GM21423 (cell line): ENCODE results near the gene LGALS3.
"Not testable (repeated sequence)": the region's sequence is repeated elsewhere in the genome, so short reads cannot be mapped to it uniquely, and the experiment has no call there.

Source experiments
- ATAC-seq: cut with Tn5 transposase; IDR thresholded peaks from one replicate; pipeline ENCODE4 v1.9.1; 2021; ENCODE audit warnings: mild to moderate bottlenecking, moderate library complexity; ENCODE audit not compliant: unreplicated experiment

LGALS3 gene

GRCh38 chr14:55129086-55129427 lies at the start of gene LGALS3:
Gene LGALS3, plus strand, starts transcription at chr14:55129252. Its CDS starts 8,122 bp downstream, at chr14:55137374.
- peak; percentile 71 for ATAC-seq

DNA sequence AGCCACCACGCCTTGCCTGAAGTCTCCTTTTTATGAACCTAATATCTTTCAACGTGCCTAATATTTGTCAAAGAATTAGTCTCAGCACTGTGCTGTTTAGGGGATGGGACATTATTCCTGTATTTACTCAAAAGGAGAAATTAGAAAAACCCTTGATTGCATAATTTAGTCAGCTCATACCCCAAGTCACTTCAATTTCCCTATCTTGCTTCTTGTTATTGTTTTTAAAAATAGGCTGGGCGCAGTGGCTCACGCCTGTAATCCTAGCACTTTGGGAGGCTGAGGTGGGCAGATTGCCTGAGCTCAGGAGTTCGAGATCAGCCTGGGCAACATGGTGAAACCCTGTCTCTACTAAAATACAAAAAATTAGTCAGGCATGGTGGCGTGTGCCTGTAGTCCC lies 49.1 kb upstream of the LGALS3 start:
- not testable (repeated sequence) for ATAC-seq

- ATAC-seq = no peak
These were observed 44.5 kb upstream of the LGALS3 start for GRCh38 chr14:55084401-55085059.

- ATAC-seq = no peak
These were observed 43.9 kb upstream of the LGALS3 start for GRCh38 chr14:55085060-55085660.

- no peak for ATAC-seq
These were observed 42.1 kb upstream of the LGALS3 start for GRCh38 chr14:55086938-55087337.

GRCh38 chr14:55088356-55088755 lies 40.7 kb upstream of the LGALS3 start:
- ATAC-seq = no peak

DNA sequence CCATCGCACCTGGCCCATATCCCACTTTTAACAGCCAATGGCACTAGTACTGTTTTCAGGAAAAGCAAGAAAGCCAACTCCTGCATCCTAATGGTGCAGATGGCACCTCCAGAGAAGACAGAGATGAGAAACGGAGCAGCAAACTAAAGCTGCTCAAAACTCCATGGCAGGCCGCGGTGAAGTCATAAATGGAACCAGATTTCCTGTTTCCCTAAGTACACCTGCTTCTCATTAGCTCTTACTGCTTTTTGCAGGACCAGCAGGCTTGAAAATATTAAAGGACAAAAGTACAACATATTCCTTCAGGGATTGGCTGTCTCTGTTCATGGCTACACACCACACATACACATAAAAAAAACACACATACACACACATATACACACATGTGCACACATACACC lies 36.7 kb upstream of the LGALS3 start:
- no peak for ATAC-seq

DNA sequence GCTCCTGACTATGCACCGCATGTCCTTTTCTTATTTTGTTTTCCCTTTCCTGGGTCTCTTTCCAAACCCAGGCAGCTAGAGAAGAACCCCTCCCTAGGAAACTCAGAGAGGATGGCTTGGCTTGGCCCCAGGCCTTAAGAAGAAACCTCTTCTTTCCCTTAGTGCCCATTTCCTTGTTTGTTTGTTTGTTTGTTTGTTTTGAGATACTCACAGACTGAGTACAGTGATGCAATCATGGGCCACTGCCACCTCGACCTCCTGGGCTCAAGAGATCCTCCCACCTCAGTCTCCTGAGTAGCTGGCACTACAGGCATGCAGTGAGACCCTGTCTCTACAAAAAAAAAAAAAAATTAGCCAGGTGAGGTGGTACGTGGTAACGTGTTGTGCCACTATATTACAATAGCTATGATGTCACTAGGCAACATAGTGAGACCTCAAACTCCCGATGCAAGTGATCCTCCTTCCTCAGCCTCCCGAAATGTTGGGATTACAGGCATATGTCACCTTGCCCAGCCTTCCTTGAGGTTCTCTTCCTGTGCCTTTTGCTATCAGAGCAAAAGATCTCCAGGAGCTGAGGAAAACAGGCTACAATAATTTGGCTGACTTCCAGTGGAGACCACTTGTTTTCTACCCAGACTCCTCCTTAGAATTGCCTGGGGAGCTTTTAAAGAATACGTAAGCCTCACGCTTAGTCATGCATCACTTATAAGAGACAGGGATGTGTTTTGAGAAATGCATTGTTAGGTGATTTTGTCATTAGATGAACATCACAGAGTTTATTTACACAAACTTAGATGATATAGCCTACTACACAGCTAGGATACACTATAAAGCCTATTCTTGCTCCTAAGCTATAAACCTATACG lies 34.5 kb upstream of the LGALS3 start:
- no peak for ATAC-seq

- peak; percentile 56 for ATAC-seq
These were observed 31.0 kb upstream of the LGALS3 start for GRCh38 chr14:55097881-55098560.

DNA sequence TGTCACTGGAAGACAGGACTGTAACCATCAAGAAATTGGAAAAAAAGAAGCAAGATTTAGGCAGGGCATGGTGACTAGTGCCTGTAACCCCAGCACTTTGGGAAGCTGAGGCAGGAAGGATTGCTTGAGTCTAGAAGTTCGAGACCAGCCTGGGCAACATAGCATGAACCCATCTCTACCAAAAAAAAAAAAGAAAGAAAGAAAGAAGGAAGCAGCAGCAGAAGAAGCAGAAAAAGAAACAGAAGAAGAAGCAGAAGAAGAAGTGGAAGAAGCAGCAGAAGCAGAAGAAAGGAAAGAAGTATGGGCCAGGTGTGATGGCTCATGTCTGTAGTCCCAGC lies 30.5 kb upstream of the LGALS3 start:
- ATAC-seq = no peak

- ATAC-seq = no peak
These were observed 29.3 kb upstream of the LGALS3 start for GRCh38 chr14:55099756-55100155.

GRCh38 chr14:55101698-55102097 lies 27.4 kb upstream of the LGALS3 start:
- no peak for ATAC-seq

- peak; percentile 71 for ATAC-seq
These were observed 26.9 kb upstream of the LGALS3 start for GRCh38 chr14:55102141-55102621.

GRCh38 chr14:55103005-55103640 lies 25.9 kb upstream of the LGALS3 start:
- ATAC-seq = peak; percentile 49

DNA sequence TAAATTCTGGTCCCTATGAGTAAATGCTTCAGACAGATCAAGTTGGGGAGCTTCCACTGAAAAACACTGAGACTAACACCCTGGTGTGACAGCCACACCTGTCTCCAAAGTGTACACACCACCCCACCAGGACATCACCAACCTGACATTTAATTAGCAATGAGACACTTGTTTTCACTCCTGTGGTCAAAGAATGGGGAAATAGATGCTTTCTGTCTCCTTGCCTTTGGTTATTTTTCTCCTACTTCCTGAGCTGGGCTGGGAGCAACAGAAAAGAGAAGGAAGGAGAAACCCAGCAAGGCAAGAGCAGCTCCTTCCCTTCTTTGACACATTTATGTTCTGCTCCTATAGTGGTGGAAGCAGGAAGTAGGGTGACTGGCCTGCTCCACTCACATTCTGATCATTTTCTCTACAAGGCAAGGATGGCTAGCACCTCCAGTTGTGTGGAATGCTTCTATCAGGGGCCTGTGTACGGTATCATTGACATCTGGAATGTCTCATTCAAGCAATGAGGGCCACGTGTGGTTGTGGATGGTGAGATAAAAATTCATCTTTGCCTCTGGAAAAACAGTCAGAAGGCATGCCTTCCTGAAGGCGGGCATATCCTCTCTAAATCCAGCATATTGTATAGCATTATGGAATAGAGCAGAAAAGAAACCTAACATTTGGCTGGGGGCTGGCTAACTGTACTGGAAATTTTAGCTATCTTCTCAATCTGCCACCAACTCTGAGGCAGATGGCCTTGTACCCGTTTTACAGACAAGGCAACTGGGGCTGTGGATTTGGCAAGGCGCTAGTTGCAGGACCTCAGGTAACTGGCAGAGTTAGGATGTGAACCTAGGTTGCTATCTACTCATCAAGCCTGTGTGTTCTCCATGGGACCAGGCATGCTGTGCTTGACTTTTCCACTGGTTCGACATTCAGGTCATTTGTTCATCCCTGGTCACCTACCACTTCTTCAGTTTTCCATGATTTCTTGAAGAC lies 24.8 kb upstream of the LGALS3 start:
- ATAC-seq = no peak

DNA sequence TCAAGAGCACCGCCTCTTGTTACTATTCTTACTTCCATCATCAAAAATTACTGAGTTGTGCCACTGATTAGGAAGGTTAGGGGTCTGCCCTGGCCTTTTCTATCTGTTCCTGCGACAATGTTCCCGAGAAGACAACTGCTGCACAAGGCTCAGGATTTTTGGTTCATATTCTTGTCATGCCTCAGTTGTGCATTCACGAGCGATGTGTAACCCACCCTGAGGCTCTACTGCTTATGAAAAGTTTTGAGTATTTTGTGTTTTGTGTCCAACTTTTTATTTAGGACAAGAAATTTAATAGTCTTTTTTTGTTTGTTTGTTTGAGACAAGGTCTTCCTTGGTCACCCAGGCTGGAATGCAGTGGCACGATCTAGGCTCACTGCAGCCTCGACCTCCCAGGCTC lies 23.1 kb upstream of the LGALS3 start:
- ATAC-seq = no peak

- ATAC-seq = no peak
These were observed 21.1 kb upstream of the LGALS3 start for GRCh38 chr14:55107766-55108554.

GRCh38 chr14:55109836-55110235 lies 19.2 kb upstream of the LGALS3 start:
- ATAC-seq = no peak
